GM18498 (cell line): ENCODE measurements around the gene KLK5.
"Not testable (repeated sequence)": the region's sequence is repeated elsewhere in the genome, so short reads cannot be mapped to it uniquely, and the experiment has no call there.

Source experiments
- ATAC-seq: cut with Tn5 transposase; IDR thresholded peaks from one replicate; pipeline ENCODE4 v1.9.1; 2021; ENCODE audit warnings: mild to moderate bottlenecking, moderate library complexity; ENCODE audit not compliant: unreplicated experiment

Gene KLK5, protein sequence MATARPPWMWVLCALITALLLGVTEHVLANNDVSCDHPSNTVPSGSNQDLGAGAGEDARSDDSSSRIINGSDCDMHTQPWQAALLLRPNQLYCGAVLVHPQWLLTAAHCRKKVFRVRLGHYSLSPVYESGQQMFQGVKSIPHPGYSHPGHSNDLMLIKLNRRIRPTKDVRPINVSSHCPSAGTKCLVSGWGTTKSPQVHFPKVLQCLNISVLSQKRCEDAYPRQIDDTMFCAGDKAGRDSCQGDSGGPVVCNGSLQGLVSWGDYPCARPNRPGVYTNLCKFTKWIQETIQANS

DNA sequence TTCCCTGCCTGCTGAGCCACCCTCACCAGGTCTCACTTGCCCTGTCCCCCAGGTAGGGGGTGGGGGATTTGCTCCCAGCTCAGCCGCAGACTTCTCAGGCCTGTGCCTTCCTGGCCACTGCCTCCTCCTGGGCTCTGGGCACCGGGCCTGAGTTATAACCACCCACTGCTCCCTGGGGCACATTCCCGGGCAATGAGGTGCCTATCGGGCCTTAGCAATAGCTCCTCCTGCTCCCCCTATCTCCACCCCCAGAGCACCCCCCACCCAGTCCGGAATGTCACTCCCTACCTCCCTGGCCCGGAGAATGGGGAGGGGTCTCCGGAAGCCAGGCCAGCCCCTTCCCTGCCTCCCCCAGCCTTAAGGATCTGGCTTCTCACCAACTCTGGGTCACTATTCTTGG is at the start of gene KLK5:
Gene KLK5 (minus strand): TSS at position 129 of the 400 bp plus-strand sequence. CDS start 381 bp downstream, outside the sequence.
- no peak for ATAC-seq

DNA sequence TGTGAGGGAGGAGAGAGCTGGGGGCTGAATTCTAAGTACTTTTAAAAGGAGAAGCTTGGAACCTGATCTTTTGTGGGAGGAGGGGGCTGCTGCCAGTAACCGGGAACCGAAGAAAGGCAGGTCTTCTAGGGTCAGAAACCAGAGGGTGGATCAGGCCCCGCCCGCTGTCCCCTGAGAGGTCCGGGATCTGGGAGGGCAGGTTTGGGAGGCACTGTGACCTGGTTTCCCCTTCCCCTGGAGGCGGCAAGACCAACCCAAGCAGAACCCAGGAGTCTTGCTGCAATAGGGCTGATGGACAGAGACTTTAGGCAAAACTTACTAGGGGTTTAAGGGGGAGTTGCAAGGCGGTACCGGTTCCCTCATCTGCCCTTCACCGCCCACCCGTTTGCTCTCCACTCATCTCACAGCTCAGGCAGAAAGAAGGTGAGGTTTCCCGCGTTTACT is 49.3 kb upstream of the KLK5 start:
- ATAC-seq = no peak

DNA sequence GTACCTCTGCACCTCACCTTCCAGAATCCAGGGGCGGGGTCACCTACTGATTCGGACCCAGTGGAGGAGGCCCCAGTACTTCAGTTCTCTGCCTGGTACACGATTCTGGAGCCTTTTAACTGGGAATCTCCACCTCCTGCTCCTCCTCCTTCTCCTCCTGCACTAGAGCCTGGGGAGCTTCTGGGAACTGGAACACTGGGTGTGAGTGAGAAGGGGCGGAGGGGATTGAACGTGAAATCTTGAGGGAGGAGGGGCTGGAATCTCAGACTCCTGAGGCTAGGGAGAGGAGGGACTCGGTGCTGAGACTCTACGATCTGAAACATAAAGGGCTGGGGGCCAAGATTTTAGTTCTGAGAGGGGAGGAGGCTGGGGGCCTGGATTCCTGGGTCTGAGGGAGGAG is 48.7 kb upstream of the KLK5 start, which contains the start of gene KLK8:
Gene KLK8 (minus strand): TSS at position 90 of the 400 bp plus-strand sequence. CDS start 437 bp downstream, outside the sequence.
- ATAC-seq = no peak

DNA sequence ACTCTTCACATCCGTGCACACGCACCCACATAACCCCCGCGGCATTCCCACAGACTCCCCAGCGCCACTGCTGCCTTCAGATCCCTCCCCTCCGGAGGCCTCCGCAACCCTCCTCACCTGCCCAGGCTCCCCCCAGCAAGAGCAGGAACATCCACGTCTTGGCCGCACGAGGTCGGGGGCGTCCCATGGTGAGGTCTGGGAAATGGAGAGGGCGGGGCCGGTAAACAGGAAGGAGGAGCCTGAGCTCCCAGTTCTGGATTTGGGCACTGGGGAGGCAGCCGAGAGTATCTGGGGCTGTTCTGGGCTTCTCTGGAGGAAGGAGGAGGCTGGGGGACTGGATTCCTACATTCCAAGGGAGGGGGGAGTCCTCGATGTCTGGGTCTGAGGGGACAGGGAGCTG is 48.1 kb upstream of the KLK5 start:
- no peak for ATAC-seq

DNA sequence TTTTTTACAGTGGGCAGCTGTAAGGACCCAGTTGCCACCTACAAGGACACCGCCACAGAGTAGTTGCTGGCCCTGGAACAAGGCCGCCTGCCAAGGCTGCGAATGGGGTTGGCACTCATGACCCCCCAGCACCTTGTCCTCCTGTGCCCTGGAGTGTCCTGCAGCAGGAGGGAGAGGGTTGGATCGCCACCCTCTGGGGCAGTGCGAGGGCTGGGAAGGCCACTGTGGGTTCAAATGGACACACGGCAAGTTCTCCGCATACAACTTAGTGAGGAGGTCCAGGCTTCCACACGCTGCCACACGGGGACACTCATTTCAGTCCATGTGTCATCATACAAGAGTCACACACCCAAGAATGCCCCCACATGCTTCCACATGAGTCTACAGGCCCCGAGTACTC is 47.6 kb upstream of the KLK5 start:
- no peak for ATAC-seq

DNA sequence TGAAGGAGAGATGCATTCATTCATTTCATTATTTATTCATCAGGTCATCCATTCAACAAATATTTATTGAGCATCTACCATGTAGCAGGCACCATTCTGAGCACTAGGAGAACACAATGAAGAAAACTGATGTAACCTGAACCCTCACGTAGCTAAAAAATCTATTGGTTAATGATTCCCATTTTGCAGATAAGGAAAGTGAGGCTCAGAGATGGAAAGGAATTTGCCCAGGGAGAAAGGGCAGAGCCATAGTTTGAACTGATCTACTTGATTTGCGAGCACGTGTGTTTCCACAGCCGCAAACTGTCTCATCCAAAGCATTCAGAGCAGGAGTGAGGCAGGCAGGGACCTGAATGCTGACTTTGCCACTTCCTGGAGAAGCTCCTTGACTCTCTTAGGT is 45.8 kb upstream of the KLK5 start:
- no peak for ATAC-seq

DNA sequence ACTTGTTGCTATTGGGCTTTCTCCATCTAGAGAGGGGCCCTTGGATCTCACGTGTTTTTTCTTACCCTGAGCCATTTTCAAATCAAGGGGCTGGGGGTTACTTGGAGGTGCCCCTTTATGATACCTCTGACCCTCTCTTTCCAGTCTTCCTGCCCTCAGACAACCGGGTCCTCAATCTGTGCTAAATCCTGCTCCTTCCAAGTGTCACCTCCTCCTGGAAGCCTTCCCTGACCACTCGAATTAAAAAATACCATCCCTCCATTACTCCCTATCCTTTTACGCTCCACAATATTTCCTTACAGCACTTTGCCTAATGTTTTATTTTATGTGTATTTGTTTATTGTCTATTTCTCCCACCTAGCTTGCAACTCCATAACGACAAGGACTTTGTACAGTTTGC is 45.2 kb upstream of the KLK5 start:
- no peak for ATAC-seq

DNA sequence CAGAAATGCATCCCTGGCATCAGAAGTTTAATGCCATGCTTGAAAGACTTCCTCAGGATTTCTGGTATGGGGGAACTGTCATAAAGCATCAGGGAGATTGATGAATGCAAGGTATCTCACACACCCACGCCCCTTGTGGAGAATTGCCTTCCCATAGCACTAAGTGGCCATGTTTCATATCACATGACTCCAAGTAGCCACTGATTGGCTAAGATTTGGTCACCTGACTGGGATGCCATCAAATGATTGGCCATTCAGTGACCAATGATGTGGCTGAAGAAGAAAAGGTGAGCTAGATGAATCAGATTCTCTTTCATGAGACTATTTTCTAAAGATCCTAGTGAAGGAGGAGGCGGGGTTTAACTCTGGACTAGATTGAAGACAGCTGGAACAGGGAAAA is 41.3 kb upstream of the KLK5 start:
- no peak for ATAC-seq

DNA sequence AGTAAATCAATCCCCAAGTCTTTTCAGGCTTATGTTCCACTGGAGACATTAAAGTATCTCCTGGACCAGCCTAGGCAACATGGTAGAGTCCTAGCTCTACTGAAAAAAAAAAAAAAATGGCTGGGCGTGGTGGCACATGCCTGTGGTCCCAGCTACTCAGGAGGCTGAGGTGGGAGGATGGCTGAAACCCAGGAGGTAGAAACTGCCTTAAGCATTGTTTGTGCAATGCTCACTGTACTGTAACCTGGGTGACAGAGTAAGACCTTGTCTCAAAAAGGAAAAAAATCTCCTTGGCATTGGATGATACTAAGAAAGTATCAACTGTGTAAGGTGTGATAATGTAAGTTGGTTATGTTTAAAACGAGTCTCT is 39.8 kb upstream of the KLK5 start:
- ATAC-seq = no peak

DNA sequence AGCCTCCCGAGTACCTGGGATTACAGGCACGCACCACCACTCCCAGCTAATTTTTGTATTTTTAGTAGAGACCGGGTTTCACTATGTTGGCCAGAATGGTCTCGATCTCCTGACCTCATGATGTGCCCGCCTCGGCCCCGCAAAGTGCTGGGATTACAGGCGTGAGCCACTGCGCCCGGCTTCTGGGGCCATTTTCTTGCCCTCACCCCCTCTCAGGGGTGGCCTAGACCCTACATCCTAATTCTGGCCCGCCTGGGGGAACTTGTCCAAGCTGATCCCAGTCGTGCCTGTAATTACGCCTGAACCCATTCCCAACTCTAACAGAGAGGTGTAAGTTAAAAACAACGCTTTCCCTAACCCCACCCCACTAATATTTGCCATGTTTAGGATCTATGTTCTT is 31.6 kb upstream of the KLK5 start:
- ATAC-seq = not testable (repeated sequence)

DNA sequence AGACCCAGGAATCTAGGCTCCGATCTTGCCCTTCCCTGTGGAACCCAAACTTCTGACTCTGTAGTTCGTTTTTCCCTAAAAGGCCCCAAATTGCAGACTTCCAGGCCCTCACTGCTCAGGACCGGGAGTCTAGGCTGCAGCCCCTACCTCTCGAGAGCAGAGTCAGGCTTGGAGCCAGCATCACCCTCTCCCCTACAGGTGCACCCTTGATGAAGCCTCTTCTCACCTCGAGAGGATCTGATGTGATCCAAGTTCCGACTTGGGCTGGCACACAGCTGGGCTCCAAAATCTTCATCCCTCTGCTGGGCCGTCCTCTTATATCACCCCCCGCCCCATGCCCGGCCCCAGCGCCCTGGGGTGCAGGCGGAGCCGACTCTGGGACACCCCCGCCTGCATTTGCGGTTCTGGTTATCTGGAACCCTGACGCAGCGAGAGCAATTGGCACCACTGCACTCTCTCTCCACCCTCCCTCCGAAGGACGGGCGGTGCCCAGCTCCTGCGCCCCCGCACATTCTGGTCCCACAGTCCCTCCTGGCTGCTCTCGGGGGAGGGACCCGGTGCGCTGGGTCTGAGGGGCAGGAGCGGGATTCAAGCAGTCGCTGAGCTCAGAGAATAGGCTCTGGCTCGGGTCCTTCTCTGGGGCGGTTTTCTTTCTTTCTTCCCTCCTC is 30.9 kb upstream of the KLK5 start, which contains the start of gene KLK7:
Gene KLK7 (minus strand): TSS at position 293 of the 668 bp plus-strand sequence. CDS start 1,518 bp downstream, outside the sequence.
- ATAC-seq = no peak

DNA sequence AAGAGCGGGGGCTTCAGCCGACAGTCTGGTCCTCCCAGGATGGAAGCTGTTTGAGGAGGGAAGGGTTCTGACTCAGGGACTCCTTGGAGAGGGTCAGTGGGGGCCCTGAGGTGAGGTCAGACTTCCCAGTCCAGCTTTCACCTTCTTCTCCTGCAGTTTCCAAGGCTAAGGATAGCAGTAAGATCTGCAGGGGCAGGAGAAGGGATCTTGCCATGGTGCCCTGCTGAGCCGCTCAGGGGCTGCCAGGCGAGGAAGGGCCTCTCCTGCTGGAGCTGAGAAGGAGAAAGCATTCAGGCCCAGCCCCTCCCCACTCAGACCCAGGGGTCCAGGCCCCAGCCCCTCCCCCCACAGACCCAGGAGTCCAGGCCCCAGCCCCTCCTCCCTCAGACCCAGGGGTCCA is 29.3 kb upstream of the KLK5 start:
- ATAC-seq = no peak

DNA sequence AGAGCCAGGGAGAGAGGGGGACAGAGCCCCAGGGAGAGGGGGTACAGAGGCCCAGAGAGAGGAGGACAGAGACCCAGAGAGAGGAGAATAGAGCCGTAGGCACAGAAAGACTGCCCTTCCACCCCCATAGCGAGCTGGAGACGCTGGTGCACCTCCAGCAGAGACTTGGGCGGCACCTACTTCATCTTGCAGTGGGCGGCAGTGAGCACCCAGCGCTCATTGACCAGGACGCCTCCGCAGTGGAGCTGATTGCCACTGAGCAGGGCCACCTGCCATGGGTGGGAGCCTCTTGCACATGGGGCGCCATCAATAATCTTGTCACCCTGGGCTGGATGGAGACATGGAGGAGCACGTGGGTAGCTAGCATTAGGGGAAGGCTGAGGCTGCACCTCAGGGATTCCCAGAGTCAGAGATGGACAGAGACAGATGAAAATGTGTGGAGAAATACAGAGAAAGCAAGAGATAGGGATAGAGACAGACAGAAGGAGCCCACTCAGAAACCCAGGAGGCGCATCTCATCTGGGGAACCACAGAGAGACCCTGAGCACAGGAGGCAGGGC is 28.8 kb upstream of the KLK5 start:
- ATAC-seq = no peak

DNA sequence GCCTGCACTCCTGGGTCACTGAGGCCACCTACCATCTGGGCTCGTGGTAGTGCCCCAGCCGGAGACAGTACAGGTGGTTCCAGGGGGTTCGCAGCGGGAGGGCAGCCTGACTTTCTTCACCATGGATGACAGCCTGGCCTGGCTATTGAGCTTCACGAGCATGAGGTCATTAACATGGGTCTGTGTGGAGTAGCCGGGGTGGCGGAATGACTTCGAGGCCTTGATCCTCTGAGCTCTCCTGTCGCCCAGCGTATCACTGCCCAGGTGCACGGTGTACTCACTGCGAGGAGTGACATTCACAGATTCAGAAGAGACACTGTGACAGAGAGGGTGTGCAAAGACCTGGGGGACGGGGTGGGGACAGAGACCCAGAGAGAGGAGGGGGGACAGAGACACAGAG is 27.4 kb upstream of the KLK5 start:
- ATAC-seq = no peak

DNA sequence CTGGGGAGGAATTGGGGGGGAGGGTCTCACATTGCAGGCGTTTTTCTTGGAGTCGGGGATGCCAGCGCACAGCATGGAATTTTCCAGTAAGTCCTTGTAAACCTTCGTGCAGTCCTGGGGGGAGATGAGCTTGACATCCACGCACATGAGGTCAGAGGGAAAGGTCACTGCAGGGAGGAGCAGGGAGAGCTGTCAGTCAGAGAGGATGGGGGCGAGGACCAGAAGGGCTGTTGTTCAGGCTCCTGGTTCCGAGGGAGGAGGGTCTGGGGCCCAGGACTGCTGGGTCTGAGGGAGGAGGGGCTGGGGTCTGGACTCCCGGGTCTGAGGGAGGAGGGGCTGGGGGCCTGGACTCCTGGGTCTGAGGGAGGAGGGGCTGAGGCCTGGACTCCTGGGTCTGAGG is 26.9 kb upstream of the KLK5 start:
- ATAC-seq = no peak

DNA sequence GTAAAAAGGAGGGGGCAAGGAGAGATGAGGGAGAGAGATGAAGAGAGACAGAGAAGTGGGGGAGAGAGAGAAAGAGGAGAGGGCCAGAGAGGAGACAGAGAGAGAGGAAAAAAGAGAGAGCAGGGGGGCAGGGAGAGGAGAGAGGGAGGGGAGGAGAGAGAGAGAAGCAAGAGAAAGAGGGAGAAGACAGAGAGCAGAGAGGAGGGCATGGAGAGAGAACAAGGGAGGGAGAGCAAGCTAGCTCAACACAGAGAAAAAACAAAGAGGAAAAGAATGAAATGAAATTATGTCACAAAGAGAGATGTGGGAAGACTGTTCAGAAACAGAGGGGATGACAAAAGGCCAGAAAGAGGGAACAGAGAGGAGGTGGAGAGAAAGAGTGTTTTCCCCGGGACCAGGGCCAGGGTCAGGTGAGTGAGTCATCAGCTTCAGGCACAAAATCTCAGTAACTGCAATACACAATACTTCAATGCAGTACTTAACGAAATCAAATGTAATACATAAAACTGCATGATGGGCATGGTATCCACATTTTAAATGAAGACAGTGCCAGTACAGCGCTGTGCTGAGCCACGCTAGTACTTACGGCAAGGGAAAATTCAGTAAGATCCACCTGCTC is 26.0 kb upstream of the KLK5 start:
- no peak for ATAC-seq

DNA sequence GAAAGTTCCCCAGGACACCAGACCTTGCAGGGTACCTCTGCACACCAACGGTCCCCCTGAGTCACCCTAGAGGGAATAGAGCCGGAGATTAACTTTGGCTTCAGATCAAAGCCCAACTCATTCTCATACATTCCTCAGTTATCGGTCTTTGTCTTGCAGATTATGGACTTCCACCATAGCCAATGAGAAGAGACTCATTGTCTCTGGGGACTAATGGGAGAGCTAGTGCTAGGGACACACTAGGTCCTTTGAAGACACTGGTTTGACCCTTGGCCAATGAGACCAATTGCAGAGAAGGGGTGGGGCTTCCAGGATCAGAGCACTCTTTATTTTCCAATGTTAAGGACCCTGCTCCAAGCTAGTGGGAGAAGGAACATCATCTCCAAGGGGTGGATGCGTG is 24.8 kb upstream of the KLK5 start:
- ATAC-seq = no peak

DNA sequence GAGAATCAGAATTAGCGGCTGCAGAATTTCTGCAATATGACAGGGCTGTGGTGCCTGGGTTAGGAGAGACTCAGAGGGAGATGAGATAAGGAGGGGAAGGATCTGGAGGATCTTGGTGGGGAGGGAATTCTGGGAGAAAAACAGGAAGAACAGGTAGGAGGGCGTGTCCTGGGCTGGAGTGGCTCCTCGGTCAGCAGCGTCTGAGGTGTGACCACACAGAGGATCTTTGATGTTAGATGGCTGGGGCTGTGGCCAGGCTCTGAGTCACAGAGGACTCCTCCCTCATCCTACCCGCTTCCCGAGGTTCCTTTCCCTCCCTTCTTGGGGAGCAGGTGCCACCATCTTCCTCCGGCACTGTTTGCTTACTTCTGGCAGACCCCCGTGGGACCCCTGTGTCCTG is 22.9 kb upstream of the KLK5 start:
- ATAC-seq = no peak

DNA sequence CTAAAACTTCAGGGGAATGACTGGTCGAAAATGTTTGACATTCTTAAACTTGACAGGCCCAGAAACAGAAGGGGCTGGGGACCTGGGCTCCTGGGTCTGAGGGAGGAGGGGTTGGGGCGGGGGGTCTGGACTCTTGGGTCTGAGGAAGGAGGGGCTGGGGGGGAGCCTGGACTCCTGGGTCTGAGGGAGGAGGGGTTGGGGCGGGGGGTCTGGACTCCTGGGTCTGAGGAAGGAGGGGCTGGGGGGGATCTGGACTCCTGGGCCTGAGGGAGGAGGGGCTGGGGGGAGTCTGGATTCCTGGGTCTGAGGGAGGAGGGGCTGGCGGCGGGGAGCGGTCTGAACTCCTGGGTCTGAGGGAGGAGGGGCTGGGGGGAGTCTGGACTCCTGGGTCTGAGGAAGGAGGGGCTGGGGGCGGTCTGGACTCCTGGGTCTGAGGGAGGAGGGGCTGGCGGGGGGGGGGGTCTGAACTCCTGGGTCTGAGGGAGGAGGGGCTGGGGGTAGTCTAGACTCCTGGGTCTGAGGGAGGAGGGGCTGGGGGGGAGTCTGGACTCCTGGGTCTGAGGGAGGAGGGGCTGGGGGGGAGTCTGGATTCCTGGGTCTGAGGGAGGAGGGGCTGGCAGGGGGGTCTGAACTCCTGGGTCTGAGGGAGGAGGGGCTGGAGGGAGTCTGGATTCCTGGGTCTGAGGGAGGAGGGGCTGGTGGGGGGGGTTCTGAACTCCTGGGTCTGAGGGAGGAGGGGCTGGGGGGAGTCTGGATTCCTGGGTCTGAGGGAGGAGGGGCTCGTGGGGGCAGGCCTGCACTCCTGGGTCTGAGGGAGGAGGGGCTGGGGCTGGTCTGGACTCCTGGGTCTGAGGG is 22.1 kb upstream of the KLK5 start:
- ATAC-seq = no peak

DNA sequence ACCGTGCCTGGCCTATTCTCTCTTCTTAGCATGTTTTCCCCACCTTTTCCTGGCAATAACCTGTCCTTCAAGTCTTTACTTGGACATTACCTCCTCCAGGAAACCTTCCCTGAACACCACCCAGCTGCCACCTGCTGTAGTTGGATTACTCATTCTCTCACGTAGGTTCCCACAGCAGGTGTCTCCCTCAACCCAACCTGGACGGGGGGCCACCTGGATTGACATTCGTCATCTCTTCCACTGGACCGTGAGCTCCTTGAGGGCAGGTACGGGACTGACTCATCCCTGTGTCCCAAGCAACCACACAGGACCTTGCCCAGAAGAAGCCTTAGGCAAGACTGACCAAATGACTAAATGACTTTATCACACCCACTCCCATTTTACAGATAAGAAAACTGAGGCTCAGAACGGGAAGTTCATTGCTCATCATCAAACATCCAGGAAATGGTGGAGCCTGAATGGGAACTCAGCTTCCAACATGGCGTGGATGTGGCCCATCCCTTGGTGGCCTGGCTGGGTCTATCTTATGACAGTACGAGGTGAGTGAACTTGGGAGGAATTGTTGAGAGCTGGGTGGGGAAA is 20.0 kb upstream of the KLK5 start:
- ATAC-seq = no peak
